Renal pelvis (tissue), 4 donors: ENCODE measurements around the gene CDH4. TPM values are rescaled to one million over a fixed set of nuclear protein-coding genes. Genes with fewer than 3 reads are reported as not detected.

Source experiments
- DNase-seq: peaks from one replicate; pipeline ENCODE4 v3.0.0-alpha.2; 2013
- polyA plus RNA-seq, 3 donors: library from polyadenylated mRNA; unstranded; fragments of 120-200 nt; gene quantifications; one replicate each; pipeline ENCODE4 v1.2.1, GENCODE V29; 2013; ENCODE audit not compliant: insufficient read length in 3 of 3

Gene CDH4
- polyA plus RNA-seq, 3 donors, result 8.4 to 9.5 (median 8.7) TPM

- no peak for DNase-seq
Observed at GRCh38 chr20:61816606-61817460, 564.8 kb downstream of the CDH4 start.

- DNase-seq, result no peak
Observed at GRCh38 chr20:61817575-61817974, 565.5 kb downstream of the CDH4 start.

GRCh38 chr20:61818746-61819573, 566.9 kb downstream of the CDH4 start:
- no peak for DNase-seq

- DNase-seq, result no peak
Observed at GRCh38 chr20:61819574-61819846, 567.4 kb downstream of the CDH4 start.

GRCh38 chr20:61819921-61820825, 568.1 kb downstream of the CDH4 start:
- DNase-seq, result no peak

GRCh38 chr20:61821735-61822134, 569.7 kb downstream of the CDH4 start:
- no peak for DNase-seq

GRCh38 chr20:61822396-61822795, 570.3 kb downstream of the CDH4 start:
- no peak for DNase-seq

GRCh38 chr20:61823242-61823641, 571.2 kb downstream of the CDH4 start:
- DNase-seq, result no peak

- DNase-seq, result no peak
Observed at GRCh38 chr20:61828891-61829290, 576.8 kb downstream of the CDH4 start.

GRCh38 chr20:61829526-61829925, 577.5 kb downstream of the CDH4 start:
- no peak for DNase-seq

- no peak for DNase-seq
Observed at GRCh38 chr20:61830241-61830930, 578.3 kb downstream of the CDH4 start.

GRCh38 chr20:61830991-61831390, 578.9 kb downstream of the CDH4 start:
- DNase-seq, result no peak

- DNase-seq, result no peak
Observed at GRCh38 chr20:61832181-61832580, 580.1 kb downstream of the CDH4 start.

- no peak for DNase-seq
Observed at GRCh38 chr20:61833807-61834610, 581.9 kb downstream of the CDH4 start.

- DNase-seq, result no peak
Observed at GRCh38 chr20:61835301-61835700, 583.2 kb downstream of the CDH4 start.

GRCh38 chr20:61835791-61836350, 583.8 kb downstream of the CDH4 start:
- DNase-seq, result no peak

- no peak for DNase-seq
Observed at GRCh38 chr20:61837200-61837599, 585.1 kb downstream of the CDH4 start.

GRCh38 chr20:61839223-61839911, 587.3 kb downstream of the CDH4 start:
- DNase-seq, result no peak

- no peak for DNase-seq
Observed at GRCh38 chr20:61839912-61840778, 588.1 kb downstream of the CDH4 start.
